DND-41 (cell line): ENCODE data around the gene AJAP1.

ENCODE experiments used
- EZH2 ChIP-seq: IDR thresholded peaks from 3 replicates; pipeline ENCODE4 v1.6.1; 2012; ENCODE audit warnings: borderline replicate concordance, low read depth, mild to moderate bottlenecking, moderate library complexity, low read length, inconsistent platforms; ENCODE audit not compliant: severe bottlenecking
- TF ChIP-seq, protein P1 (sequence below): IDR thresholded peaks from 2 replicates; pipeline ENCODE4 v1.5.1; 2012; ENCODE audit warnings: borderline replicate concordance, low read length, moderate library complexity, mild to moderate bottlenecking; ENCODE audit not compliant: poor library complexity, severe bottlenecking; ENCODE audit errors: extremely low read depth

DNA sequence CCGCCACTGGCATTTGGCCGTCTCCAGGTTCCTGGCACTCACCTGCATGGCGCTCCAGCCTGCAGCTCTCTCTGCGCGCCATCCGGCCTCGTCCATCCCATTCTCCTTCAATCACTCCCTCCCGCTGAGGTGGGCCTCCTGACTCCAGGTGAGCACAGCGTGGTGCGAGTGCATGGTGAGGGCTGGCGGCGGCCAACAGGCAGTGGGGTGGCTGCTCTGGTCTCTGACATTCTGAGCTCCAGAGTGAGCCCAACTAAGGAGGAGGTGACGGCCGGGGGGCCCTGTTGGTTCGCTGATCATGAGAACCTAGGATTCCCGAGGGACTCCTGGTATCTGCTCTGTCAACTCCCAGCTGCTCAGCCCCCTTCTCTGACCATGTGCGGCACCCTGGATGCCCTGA is 130.4 kb downstream of the AJAP1 start:
- TF ChIP-seq, protein P1, sequence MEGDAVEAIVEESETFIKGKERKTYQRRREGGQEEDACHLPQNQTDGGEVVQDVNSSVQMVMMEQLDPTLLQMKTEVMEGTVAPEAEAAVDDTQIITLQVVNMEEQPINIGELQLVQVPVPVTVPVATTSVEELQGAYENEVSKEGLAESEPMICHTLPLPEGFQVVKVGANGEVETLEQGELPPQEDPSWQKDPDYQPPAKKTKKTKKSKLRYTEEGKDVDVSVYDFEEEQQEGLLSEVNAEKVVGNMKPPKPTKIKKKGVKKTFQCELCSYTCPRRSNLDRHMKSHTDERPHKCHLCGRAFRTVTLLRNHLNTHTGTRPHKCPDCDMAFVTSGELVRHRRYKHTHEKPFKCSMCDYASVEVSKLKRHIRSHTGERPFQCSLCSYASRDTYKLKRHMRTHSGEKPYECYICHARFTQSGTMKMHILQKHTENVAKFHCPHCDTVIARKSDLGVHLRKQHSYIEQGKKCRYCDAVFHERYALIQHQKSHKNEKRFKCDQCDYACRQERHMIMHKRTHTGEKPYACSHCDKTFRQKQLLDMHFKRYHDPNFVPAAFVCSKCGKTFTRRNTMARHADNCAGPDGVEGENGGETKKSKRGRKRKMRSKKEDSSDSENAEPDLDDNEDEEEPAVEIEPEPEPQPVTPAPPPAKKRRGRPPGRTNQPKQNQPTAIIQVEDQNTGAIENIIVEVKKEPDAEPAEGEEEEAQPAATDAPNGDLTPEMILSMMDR: no peak
- TF ChIP-seq EZH2: no peak
